UCSD-AML1 (cell line): ENCODE results near the gene PLXNA4.
"Not testable (repeated sequence)": the region's sequence is repeated elsewhere in the genome, so short reads cannot be mapped to it uniquely, and the experiment has no call there.

Source experiments
- DNase-seq: peaks from one replicate; lab custom pipeline; 2025; ENCODE audit not compliant: unreplicated experiment; lab: John Stamatoyannopoulos, UW

Gene PLXNA4

GRCh38 chr7:132187391-132187790, 388.9 kb downstream of the PLXNA4 start:
- DNase-seq: no peak

GRCh38 chr7:132185150-132185549, 391.1 kb downstream of the PLXNA4 start:
- DNase-seq: no peak

GRCh38 chr7:132183781-132184380, 392.4 kb downstream of the PLXNA4 start:
- DNase-seq: no peak

- no peak for DNase-seq
These were observed 393.3 kb downstream of the PLXNA4 start for GRCh38 chr7:132182992-132183391.

- no peak for DNase-seq
These were observed 394.2 kb downstream of the PLXNA4 start for GRCh38 chr7:132181946-132182685.

GRCh38 chr7:132181371-132181770, 394.9 kb downstream of the PLXNA4 start:
- no peak for DNase-seq

GRCh38 chr7:132180481-132180880, 395.8 kb downstream of the PLXNA4 start:
- no peak for DNase-seq

- no peak for DNase-seq
These were observed 396.6 kb downstream of the PLXNA4 start for GRCh38 chr7:132179681-132180080.

GRCh38 chr7:132179080-132179430, 397.2 kb downstream of the PLXNA4 start:
- no peak for DNase-seq

GRCh38 chr7:132178402-132179079, 397.7 kb downstream of the PLXNA4 start:
- DNase-seq: not testable (repeated sequence)

- DNase-seq: no peak
These were observed 398.4 kb downstream of the PLXNA4 start for GRCh38 chr7:132177708-132178401.

- DNase-seq: no peak
These were observed 399.6 kb downstream of the PLXNA4 start for GRCh38 chr7:132176719-132177118.

GRCh38 chr7:132171130-132171576, 405.1 kb downstream of the PLXNA4 start:
- DNase-seq: no peak

- no peak for DNase-seq
These were observed 406.5 kb downstream of the PLXNA4 start for GRCh38 chr7:132169730-132170129.

- no peak for DNase-seq
These were observed 408.0 kb downstream of the PLXNA4 start for GRCh38 chr7:132168239-132168638.

GRCh38 chr7:132165695-132166094, 410.6 kb downstream of the PLXNA4 start:
- DNase-seq: not testable (repeated sequence)

GRCh38 chr7:132164558-132165125, 411.6 kb downstream of the PLXNA4 start:
- DNase-seq: no peak

GRCh38 chr7:132162556-132163144, 413.6 kb downstream of the PLXNA4 start:
- no peak for DNase-seq

GRCh38 chr7:132161976-132162375, 414.3 kb downstream of the PLXNA4 start:
- no peak for DNase-seq

GRCh38 chr7:132161533-132161915, 414.7 kb downstream of the PLXNA4 start:
- DNase-seq: no peak
